ENCODE data around the gene TRHDE. TPM values are rescaled to one million over a fixed set of nuclear protein-coding genes. Genes with fewer than 3 reads are reported as not detected.
"Not testable (repeated sequence)": the region's sequence is repeated elsewhere in the genome, so short reads cannot be mapped to it uniquely, and the experiment has no call there.

The TRHDE gene
- total and polyA plus RNA-seq, 12 donors = 0.10 to 0.97 (median 0.46) TPM

DNA sequence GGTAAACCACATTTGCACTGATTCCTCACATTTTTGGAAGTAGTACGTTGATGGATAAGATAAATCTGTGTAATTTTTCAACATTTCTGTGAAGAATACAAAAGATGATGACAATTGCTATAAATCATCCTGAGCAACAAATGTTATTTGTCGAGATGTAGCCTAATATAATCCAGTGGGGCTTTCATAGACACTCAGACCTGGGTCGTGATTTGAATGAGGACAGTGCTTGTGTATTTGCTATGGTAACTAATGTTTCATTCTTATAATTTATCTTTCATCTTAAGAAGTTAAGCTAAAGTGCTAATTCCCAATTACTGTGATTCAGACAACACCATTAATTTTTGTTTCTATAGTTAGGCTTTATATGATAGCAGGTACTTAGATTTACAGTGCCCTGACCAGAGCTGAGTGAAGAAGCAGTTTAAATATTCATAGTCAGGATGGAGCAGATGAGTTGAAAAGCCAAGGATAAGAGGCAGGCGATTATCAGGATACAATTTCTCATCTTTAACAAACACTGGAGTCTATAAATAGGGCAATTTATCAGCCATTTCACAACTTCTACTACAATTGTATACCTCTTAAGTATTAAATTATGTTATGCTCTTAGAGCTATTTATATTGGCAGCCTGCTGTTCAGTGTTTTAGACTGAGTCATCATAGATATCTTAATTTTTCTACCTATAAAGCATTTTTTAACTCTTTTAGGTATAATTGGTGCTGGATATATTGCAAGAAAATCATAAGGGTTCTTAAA lies 359.9 kb downstream of the TRHDE start:
- no peak for ATAC-seq
- WGBS, 2 donors = 50 to 52% methylated on average over 4 of the region's 4 CpGs
- intact Hi-C loops (cut with DNase I) = no loop called here

DNA sequence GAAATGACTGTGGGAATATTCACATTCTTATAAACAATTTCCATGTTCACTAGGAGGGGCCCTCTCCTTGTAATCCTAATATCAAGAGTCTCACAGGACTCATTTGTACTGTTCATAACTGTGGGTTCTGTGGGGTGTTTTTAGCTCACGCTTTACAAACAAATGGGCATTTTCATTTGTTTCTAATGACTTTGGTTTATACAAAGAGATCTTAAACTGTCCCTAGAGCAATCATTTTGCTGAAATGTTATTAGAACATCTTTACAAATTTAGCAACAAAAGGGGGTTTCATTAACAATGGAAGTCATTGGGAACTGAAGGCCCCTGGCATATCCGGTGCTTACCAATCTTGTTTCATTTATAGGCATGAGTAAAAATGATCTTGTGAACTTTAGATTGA lies 370.5 kb downstream of the TRHDE start:
- Histone ChIP-seq H3K27ac (no peak overlapping the region), H3K9me3 (peaks cover 0 to 5% (median 0%) of the 10 kb centered on the region in 11 donors), H3K27me3 (no peaks in the 10 kb centered on the region), H3K4me3 (no peak overlapping the region), H3K36me3 (no peaks in the 10 kb centered on the region), H3K4me1 (no peaks in the 10 kb centered on the region)
- ATAC-seq (no peak), DNase-seq (no peak)
- intact Hi-C loops (cut with DNase I) = no loop called here
- WGBS, 2 donors = 82 to 86% methylated on average over 2 of the region's 2 CpGs
- TF ChIP-seq, protein P1, sequence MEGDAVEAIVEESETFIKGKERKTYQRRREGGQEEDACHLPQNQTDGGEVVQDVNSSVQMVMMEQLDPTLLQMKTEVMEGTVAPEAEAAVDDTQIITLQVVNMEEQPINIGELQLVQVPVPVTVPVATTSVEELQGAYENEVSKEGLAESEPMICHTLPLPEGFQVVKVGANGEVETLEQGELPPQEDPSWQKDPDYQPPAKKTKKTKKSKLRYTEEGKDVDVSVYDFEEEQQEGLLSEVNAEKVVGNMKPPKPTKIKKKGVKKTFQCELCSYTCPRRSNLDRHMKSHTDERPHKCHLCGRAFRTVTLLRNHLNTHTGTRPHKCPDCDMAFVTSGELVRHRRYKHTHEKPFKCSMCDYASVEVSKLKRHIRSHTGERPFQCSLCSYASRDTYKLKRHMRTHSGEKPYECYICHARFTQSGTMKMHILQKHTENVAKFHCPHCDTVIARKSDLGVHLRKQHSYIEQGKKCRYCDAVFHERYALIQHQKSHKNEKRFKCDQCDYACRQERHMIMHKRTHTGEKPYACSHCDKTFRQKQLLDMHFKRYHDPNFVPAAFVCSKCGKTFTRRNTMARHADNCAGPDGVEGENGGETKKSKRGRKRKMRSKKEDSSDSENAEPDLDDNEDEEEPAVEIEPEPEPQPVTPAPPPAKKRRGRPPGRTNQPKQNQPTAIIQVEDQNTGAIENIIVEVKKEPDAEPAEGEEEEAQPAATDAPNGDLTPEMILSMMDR (IDR thresholded peaks at IDR 0.05) = no peak

More for the DNA sequence above, 359.9 kb downstream of the TRHDE start:
- Histone ChIP-seq H3K27me3 (no peaks in the 10 kb centered on the region), H3K27ac (no peak overlapping the region), H3K9me3 (peaks cover 0 to 7% (median 0%) of the 10 kb centered on the region in 11 donors), H3K4me1 (no peaks in the 10 kb centered on the region), H3K36me3 (no peaks in the 10 kb centered on the region), H3K4me3 (no peak overlapping the region)
- no peak for DNase-seq
- TF ChIP-seq, protein P1 (IDR thresholded peaks at IDR 0.05) = no peak

DNA sequence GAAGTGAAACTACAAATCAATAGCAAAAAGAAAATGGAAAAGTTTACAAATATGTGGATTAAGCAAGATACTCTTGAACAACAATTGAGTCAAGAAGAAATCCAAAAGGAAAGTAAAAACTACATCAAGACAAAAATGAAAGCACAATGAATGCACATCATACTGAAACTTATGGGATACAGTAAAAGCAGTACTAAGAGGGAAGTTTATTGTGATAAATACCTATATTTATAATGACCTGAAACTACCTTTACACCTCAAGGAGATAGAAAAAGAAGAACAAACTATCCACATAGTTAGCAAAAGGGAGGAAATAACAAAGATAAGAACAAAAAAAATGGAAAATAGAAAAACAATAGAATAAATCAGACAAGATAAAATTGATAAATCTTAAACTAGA lies 375.0 kb downstream of the TRHDE start:
- Histone ChIP-seq H3K27me3 (no peaks in the 10 kb centered on the region), H3K9me3 (peaks cover 0 to 19% (median 0%) of the 10 kb centered on the region in 11 donors), H3K4me1 (no peaks in the 10 kb centered on the region), H3K4me3 (no peak overlapping the region), H3K27ac (no peak overlapping the region), H3K36me3 (no peaks in the 10 kb centered on the region)
- no peak for DNase-seq
- no peak for ATAC-seq
- intact Hi-C loops (cut with DNase I) = no loop called here
- TF ChIP-seq, protein P1 (IDR thresholded peaks at IDR 0.05) = no peak

DNA sequence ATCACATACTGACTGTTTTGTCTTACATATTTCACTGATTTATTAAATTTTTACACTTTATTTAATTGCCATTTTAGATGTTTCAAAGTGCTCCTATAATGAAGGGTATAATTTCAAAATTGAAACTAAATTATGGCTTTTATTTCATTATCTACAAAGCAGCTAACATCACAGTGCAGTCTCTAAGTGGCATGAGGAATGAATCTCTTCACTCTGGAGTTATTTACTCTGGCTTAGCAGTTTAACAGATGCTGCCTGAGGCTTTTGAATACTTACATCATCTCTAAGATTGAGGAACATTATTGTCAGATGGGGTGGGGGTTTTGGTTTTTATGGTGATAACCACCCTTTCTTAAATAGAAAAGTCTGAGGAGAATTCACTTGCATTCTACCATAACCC lies 386.4 kb downstream of the TRHDE start:
- ATAC-seq (no peak), DNase-seq (no peak)
- no peaks in the 10 kb centered on the region for H3K27me3 ChIP-seq

DNA sequence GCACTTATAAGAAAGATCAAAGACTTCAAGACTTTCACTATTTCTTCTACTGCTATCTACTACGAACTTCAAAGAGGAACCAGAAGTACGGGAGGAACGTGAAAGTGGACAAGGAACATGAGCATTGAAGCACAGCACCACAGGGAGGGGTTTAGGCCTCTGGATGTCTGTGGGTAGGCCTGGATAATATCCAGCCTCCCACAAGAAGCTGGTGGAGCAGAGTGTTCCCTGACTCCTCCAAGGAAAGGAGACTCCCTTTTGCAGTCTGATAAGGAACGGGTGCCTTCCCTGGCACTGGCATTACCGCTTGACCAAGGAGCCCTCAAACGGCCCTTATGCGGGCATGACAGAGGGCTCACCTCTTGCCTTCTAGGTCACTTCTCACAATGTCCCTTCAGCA lies 388.0 kb downstream of the TRHDE start:
- WGBS, 2 donors = 72 to 73% methylated on average over 7 of the region's 7 CpGs
- H3K27me3 ChIP-seq; intact Hi-C loops (cut with DNase I); ATAC-seq; H3K36me3 ChIP-seq; H3K4me1 ChIP-seq; H3K4me3 ChIP-seq; H3K27ac ChIP-seq; DNase-seq; H3K9me3 ChIP-seq: not testable (repeated sequence)

More for the DNA sequence above, 386.4 kb downstream of the TRHDE start:
- no peak overlapping the region for H3K4me3 ChIP-seq
- H3K9me3 ChIP-seq = no peaks in the 10 kb centered on the region
- intact Hi-C loops (cut with DNase I) = no loop called here
- TF ChIP-seq, protein P1 (IDR thresholded peaks at IDR 0.05) = no peak
- no peaks in the 10 kb centered on the region for H3K36me3 ChIP-seq
- no peak overlapping the region for H3K27ac ChIP-seq
- no peaks in the 10 kb centered on the region for H3K4me1 ChIP-seq

All from heart right ventricle (tissue), 16 donors.